Measurements from ENCODE around the gene CALY.

GRCh38 chr10:133312769-133313145, 23.9 kb downstream of the CALY start:
- TF ChIP-seq CTCF (IDR thresholded peaks at IDR 0.05; ENCODE audit: insufficient read depth, low read length, poor library complexity, severe bottlenecking) = no peak
- no peak for TF ChIP-seq EZH2phosphoT487 (conservative IDR thresholded peaks at IDR 0.05; ENCODE audit: low read length)
